GM19099 (cell line): ENCODE data around the gene EFCAB8.

Experiments
- POLR2A ChIP-seq: IDR thresholded peaks from 3 replicates; pipeline ENCODE4 v1.6.1; 2011; ENCODE audit warnings: low read depth; ENCODE audit not compliant: insufficient read length; ENCODE audit errors: extremely low read depth

EFCAB8 gene

GRCh38 chr20:32977281-32978008, 118.7 kb downstream of the EFCAB8 start:
- no peak for TF ChIP-seq POLR2A

GRCh38 chr20:32978009-32978335, 119.2 kb downstream of the EFCAB8 start:
- no peak for TF ChIP-seq POLR2A

DNA sequence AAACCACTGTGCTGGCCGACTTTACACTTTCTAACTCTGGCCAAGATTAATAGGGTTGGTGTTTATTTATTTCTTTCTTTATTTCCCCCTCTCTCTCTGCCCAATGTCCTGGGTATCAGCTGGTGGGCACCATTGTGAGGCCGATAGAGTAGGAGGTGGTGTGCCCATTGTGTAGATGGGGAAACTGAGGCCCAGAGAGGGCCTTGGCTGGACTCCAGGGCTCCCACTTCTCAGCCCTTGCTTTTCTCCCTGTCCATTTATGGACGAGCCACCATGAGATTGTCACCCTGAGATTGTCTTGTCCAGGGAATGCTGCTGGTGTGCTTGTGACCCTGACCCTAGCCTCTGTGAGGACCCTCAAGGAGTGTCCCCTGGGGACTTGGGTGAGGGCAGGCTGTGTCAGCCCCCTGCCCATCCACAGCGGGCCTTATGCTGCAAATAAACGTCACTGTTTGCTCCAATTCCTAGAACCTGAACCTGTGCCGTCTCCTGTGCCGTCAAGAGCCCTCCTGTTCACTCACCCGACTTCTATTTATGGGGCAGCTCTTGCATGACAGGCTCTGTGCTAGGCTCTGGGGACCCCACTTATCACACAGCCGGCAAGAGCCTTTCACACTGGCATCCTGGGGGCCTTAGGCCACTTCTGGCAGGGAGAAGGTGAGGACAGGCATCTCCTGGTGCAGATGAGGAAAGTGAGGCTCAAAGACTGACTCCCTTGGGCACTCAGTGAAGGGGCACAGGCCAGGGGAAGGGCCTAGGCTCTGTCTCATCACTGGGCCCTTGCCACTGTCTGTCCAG, 120.7 kb downstream of the EFCAB8 start:
- TF ChIP-seq POLR2A, result no peak

GRCh38 chr20:32980131-32980941, 121.6 kb downstream of the EFCAB8 start:
- no peak for TF ChIP-seq POLR2A

- no peak for TF ChIP-seq POLR2A
Measured at GRCh38 chr20:32980990-32981389, 122.3 kb downstream of the EFCAB8 start.

- no peak for TF ChIP-seq POLR2A
Measured at GRCh38 chr20:32982617-32983458, 124.1 kb downstream of the EFCAB8 start.

- TF ChIP-seq POLR2A, result no peak
Measured at GRCh38 chr20:32983459-32984112, 124.9 kb downstream of the EFCAB8 start.

- no peak for TF ChIP-seq POLR2A
Measured at GRCh38 chr20:32984196-32984595, 125.5 kb downstream of the EFCAB8 start.

- no peak for TF ChIP-seq POLR2A
Measured at GRCh38 chr20:32984631-32985354, 126.1 kb downstream of the EFCAB8 start.

GRCh38 chr20:32985596-32985995, 126.9 kb downstream of the EFCAB8 start:
- TF ChIP-seq POLR2A, result no peak

GRCh38 chr20:32986331-32986966, 127.7 kb downstream of the EFCAB8 start:
- TF ChIP-seq POLR2A, result no peak

DNA sequence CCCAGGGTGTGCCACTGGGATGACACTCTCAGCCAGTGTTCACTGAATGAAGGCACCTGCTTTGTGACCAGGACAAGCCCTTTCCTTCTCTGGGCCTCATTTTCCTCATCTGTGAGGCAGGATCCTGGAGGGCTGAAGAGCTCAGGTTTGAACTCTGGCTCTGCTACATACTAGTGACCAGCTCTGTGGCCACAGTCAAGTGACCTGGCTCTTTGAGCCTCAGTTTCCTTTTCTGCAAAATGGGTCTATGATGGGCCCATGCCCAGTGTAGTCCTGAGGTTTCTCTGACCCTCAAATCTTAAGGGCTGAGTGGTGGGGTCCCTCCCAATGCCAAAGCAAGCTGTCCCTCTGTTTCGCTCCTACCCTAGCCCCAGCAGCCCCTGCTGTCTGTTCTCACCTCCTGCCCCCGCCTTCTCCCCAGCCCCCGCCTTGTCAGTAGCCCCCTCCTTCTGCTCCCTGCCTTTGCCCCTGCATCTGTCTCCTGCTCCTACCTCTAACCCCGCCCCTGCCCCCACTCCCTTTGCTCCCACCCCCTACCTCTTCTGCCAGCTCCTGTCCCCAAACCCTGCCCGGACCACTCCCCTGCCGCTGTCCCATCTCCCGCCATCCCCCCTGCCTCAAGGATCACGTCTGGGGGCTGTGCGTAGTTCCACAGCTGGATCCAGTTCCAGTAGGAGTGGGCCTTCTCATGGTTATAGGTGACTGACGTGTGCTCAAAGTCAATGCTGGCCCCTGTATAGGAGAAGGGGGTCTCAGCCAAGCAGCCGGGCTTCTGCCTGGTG, 128.5 kb downstream of the EFCAB8 start:
- no peak for TF ChIP-seq POLR2A
